H1 (cell line): ENCODE measurements around the gene KHDC1L. TPM values are rescaled to one million over a fixed set of nuclear protein-coding genes. Genes with fewer than 3 reads are reported as not detected.

ENCODE experiments used
- CTCF ChIA-PET: fragments of 300-600 bp; sonication (Branson Sonifier 250); formaldehyde crosslinking; loops from one replicate; lab custom pipeline; 2021; ENCODE audit not compliant: partially characterized antibody; lab: Charles Lee
- POLR2A ChIA-PET: fragments of 300-600 bp; sonication (Branson Sonifier 250); formaldehyde crosslinking; loops from one replicate; lab custom pipeline; 2021; ENCODE audit warnings: inconsistent platforms; ENCODE audit not compliant: partially characterized antibody; lab: Charles Lee
- DNase-seq, 2 experiments: peaks; one replicate each; pipeline versions ENCODE4 v3.0.0 to v3.0.0-alpha.2; 2010 to 2022; ENCODE audit warnings: low spot score in 2 of 2, low read depth in 1 of 2, mixed read lengths in 1 of 2
- FAIRE-seq: peaks from 2 replicates; lab custom pipeline; 2011; peaks lifted over from hg19 to GRCh38; lab: Jason Lieb, UNC
- H2AFZ ChIP-seq: 2 replicates; pipeline ENCODE4 v1.8.1; 2012; ENCODE audit warnings: low read length, inconsistent platforms
- H2AK5ac ChIP-seq: 2 replicates; pipeline ENCODE4 v1.6.1; 2013; ENCODE audit warnings: low read depth, low read length
- H2BK120ac ChIP-seq: replicated peaks from 2 replicates; pipeline ENCODE3; 2013; ENCODE audit warnings: low read depth, low read length, inconsistent platforms
- H2BK12ac ChIP-seq: 2 replicates; pipeline ENCODE4 v1.6.1; 2013; ENCODE audit warnings: low read depth, low read length
- H2BK15ac ChIP-seq: 2 replicates; pipeline ENCODE4 v1.6.1; 2013; ENCODE audit warnings: low read length
- H2BK20ac ChIP-seq: 2 replicates; pipeline ENCODE4 v1.6.1; 2013; ENCODE audit warnings: low read length
- H2BK5ac ChIP-seq: 2 replicates; pipeline ENCODE4 v1.6.1; 2013; ENCODE audit warnings: low read depth, low read length
- H3K14ac ChIP-seq: 2 replicates; pipeline ENCODE4 v1.6.1; 2013; ENCODE audit warnings: inconsistent platforms; ENCODE audit not compliant: insufficient read length
- H3K18ac ChIP-seq: 2 replicates; pipeline ENCODE4 v1.6.1; 2013; ENCODE audit warnings: low read length; ENCODE audit errors: extremely low read depth
- H3K23ac ChIP-seq: 2 replicates; pipeline ENCODE4 v1.6.1; 2013; ENCODE audit warnings: inconsistent platforms; ENCODE audit not compliant: insufficient read length
- H3K23me2 ChIP-seq: 2 replicates; pipeline ENCODE4 v1.6.1; 2013; ENCODE audit warnings: low read depth, low read length
- H3K27ac ChIP-seq: 2 replicates; pipeline ENCODE4 v1.6.1; 2011; ENCODE audit warnings: low read depth, low read length, inconsistent platforms
- H3K27me3 ChIP-seq, 4 experiments: replicated peaks in 1 of 4; 1 replicate in 1 of 4; 2 replicates in 3 of 4; pipeline versions ENCODE4 v1.6.1 to v1.8.1; 2011 to 2013; ENCODE audit warnings: low read length in 3 of 4, mild to moderate bottlenecking in 3 of 4, inconsistent platforms in 2 of 4, mixed read lengths in 2 of 4, moderate library complexity in 1 of 4; ENCODE audit not compliant: control insufficient read depth in 3 of 4, insufficient read depth in 3 of 4; ENCODE audit errors: extremely low read depth in 1 of 4
- H3K36me3 ChIP-seq, 4 experiments: 2 replicates each; pipeline versions ENCODE4 v1.6.1 to v1.8.1; 2011 to 2013; ENCODE audit warnings: mild to moderate bottlenecking in 4 of 4, low read length in 3 of 4, moderate library complexity in 2 of 4, control low read depth in 1 of 4, inconsistent platforms in 1 of 4; ENCODE audit not compliant: insufficient read depth in 4 of 4, control insufficient read depth in 2 of 4
- H3K4ac ChIP-seq: replicated peaks from 2 replicates; pipeline ENCODE3; 2013; ENCODE audit warnings: low read length, low read depth, mixed read lengths, inconsistent platforms; ENCODE audit not compliant: insufficient read length
- H3K4me1 ChIP-seq, 4 experiments: replicated peaks in 1 of 4; 1 replicate in 1 of 4; 2 replicates in 3 of 4; pipeline versions ENCODE4 v1.6.1 to v1.8.1; 2011 to 2013; ENCODE audit warnings: low read length in 3 of 4, inconsistent platforms in 2 of 4, mixed read lengths in 1 of 4; ENCODE audit not compliant: insufficient read depth in 4 of 4, control insufficient read depth in 3 of 4
- H3K4me2 ChIP-seq, 2 experiments: 2 replicates each; pipeline versions ENCODE4 v1.6.1 to v1.8.1; 2011 to 2013; ENCODE audit warnings: low read depth in 2 of 2, low read length in 2 of 2, control low read depth in 1 of 2, inconsistent platforms in 1 of 2, mild to moderate bottlenecking in 1 of 2; ENCODE audit not compliant: insufficient read depth in 1 of 2
- H3K4me3 ChIP-seq, 4 experiments: fragments of 200-600, 300-600 bp in 1 of 4; sonication (generic), shearing (Covaris generic), sonication (Bioruptor Twin) in 1 of 4; 2 replicates each; pipeline versions ENCODE4 v1.5.1 to v1.8.1; 2011 to 2016; ENCODE audit warnings: low read length in 4 of 4, low read depth in 3 of 4, control low read depth in 2 of 4, inconsistent platforms in 2 of 4, mild to moderate bottlenecking in 2 of 4, mixed read lengths in 1 of 4, moderate library complexity in 1 of 4; ENCODE audit not compliant: insufficient read depth in 2 of 4; ENCODE audit errors: extremely low read depth in 1 of 4
- H3K56ac ChIP-seq: replicated peaks from 2 replicates; pipeline ENCODE3; 2013; ENCODE audit warnings: low read depth, mild to moderate bottlenecking, mixed read lengths, low read length, inconsistent platforms; ENCODE audit not compliant: insufficient read length
- H3K79me1 ChIP-seq: 2 replicates; pipeline ENCODE4 v1.6.1; 2013; ENCODE audit warnings: low read depth, low read length, control low read depth
- H3K79me2 ChIP-seq, 2 experiments: 2 replicates each; pipeline versions ENCODE4 v1.6.1 to v1.8.1; 2012 to 2013; ENCODE audit warnings: low read length in 2 of 2, mild to moderate bottlenecking in 2 of 2, inconsistent platforms in 1 of 2; ENCODE audit not compliant: insufficient read depth in 2 of 2, control insufficient read depth in 1 of 2
- H3K9ac ChIP-seq, 4 experiments: replicated peaks in 1 of 4; 1 replicate in 1 of 4; 2 replicates in 3 of 4; pipeline versions ENCODE4 v1.6.1 to v1.8.1; 2011 to 2013; ENCODE audit warnings: low read depth in 3 of 4, low read length in 3 of 4, control low read depth in 2 of 4, mild to moderate bottlenecking in 2 of 4, moderate library complexity in 2 of 4, inconsistent platforms in 1 of 4; ENCODE audit errors: extremely low read depth in 1 of 4
- H3K9me3 ChIP-seq, 2 experiments: 2 replicates each; pipeline versions ENCODE4 v1.6.1 to v1.8.1; 2012 to 2013; ENCODE audit warnings: mild to moderate bottlenecking in 2 of 2, moderate library complexity in 2 of 2, control low read depth in 1 of 2, inconsistent platforms in 1 of 2, low read depth in 1 of 2, low read length in 1 of 2, mixed read lengths in 1 of 2; ENCODE audit not compliant: insufficient read depth in 2 of 2
- H4K20me1 ChIP-seq, 2 experiments: replicated peaks in 1 of 2; 2 replicates each; pipeline versions ENCODE3 to v1.8.1; 2011 to 2013; ENCODE audit warnings: inconsistent platforms in 2 of 2, low read length in 2 of 2, mild to moderate bottlenecking in 1 of 2; ENCODE audit not compliant: insufficient read depth in 2 of 2, control insufficient read depth in 1 of 2
- H4K5ac ChIP-seq: 2 replicates; pipeline ENCODE4 v1.6.1; 2013; ENCODE audit warnings: low read length, low read depth, mixed read lengths, inconsistent platforms; ENCODE audit not compliant: insufficient read length
- H4K8ac ChIP-seq: 2 replicates; pipeline ENCODE4 v1.8.0; 2013; ENCODE audit warnings: mild to moderate bottlenecking, moderate library complexity, low read length, inconsistent platforms; ENCODE audit not compliant: insufficient read depth; ENCODE audit errors: extremely low read depth
- H4K91ac ChIP-seq: replicated peaks from 2 replicates; pipeline ENCODE3; 2013; ENCODE audit warnings: low read length, mixed read lengths, inconsistent platforms; ENCODE audit not compliant: insufficient read length
- ASH2L ChIP-seq: fragments of 200-600, 300-600 bp; sonication (generic); IDR thresholded peaks from one replicate; pipeline ENCODE4 v1.7.1; 2017; ENCODE audit warnings: low read length
- CTBP2 ChIP-seq: IDR thresholded peaks from 2 replicates; pipeline ENCODE4 v1.7.0; 2011; ENCODE audit warnings: borderline replicate concordance, mild to moderate bottlenecking, moderate library complexity, mixed read lengths, low read length; ENCODE audit not compliant: insufficient read depth, insufficient read length
- GTF2F1 ChIP-seq: IDR thresholded peaks from 2 replicates; pipeline ENCODE4 v1.6.1; 2012; ENCODE audit warnings: low read depth, low read length, improper control_type of control experiment, borderline replicate concordance
- HDAC6 ChIP-seq: IDR thresholded peaks from one replicate; pipeline ENCODE4 v1.7.1; 2012; ENCODE audit warnings: low read depth, mild to moderate bottlenecking, inconsistent platforms, low read length, moderate library complexity
- JUND ChIP-seq: IDR thresholded peaks from 2 replicates; pipeline ENCODE4 v1.6.1; 2011; ENCODE audit warnings: mild to moderate bottlenecking, improper control_type of control experiment, low read length
- MAFK ChIP-seq: IDR thresholded peaks from 2 replicates; pipeline ENCODE4 v1.6.1; 2012; ENCODE audit warnings: low read depth, mild to moderate bottlenecking, improper control_type of control experiment, low read length
- PHF8 ChIP-seq: fragments of 200-600 bp; sonication (generic); conservative IDR thresholded peaks from 2 replicates; pipeline ENCODE4 v1.7.1; 2012; ENCODE audit warnings: low read depth, mild to moderate bottlenecking, inconsistent platforms, low read length, moderate library complexity
- POU5F1 ChIP-seq: IDR thresholded peaks from 2 replicates; pipeline ENCODE4 v1.6.1; 2011; ENCODE audit warnings: low read depth, mild to moderate bottlenecking, low read length, moderate library complexity
- RAD21 ChIP-seq, 2 experiments: IDR thresholded peaks in 1 of 2; conservative IDR thresholded peaks in 1 of 2; 2 replicates each; pipeline ENCODE4 v1.6.1; 2011; ENCODE audit warnings: low read depth in 2 of 2, low read length in 2 of 2, improper control_type of control experiment in 1 of 2, inconsistent platforms in 1 of 2, mild to moderate bottlenecking in 1 of 2, moderate library complexity in 1 of 2
- WGBS, 2 experiments: shearing (Covaris generic) in 1 of 2; methylation state at CpG; one replicate each; pipeline versions ENCODE4 v1.1.6 to v1.1.7; 2013 to 2015; ENCODE audit warnings: low lambda C conversion rate in 2 of 2, mixed read lengths in 2 of 2, inconsistent platforms in 1 of 2, low coverage in 1 of 2, missing lambda C conversion rate in 1 of 2; ENCODE audit not compliant: insufficient replicate concordance in 2 of 2, insufficient coverage in 1 of 2, insufficient read length in 1 of 2; ENCODE audit errors: extremely low coverage in 1 of 2, missing lambda C conversion rate in 1 of 2; 5-methylcytosine and 5-hydroxymethylcytosine counted together
- polyA plus RNA-seq, 7 experiments: library from polyadenylated mRNA; depleted of rRNA in 3 of 7; stranded (reverse) in 5 of 7; unstranded in 2 of 7; fragments of >200 nt in 5 of 7; fragments of 200-250 nt in 2 of 7; gene quantifications; 1 replicate in 5 of 7; 2 replicates in 1 of 7; 4 replicates in 1 of 7; pipeline versions ENCODE4 v1.2.1 to v1.2.3, GENCODE V29; 2011 to 2013; ENCODE audit warnings: missing spikeins in 2 of 7, mixed read lengths in 2 of 7
- total RNA-seq: library from RNA; stranded (reverse); fragmentation: NEBNext Ultra II Directional; extraction: Animal tissue kit (Norgen Biotek cat#: 25700); gene quantifications from 2 replicates; pipeline ENCODE4 v1.2.1, GENCODE V29; 2021
- TF ChIP-seq, protein P1 (sequence below), 3 experiments: IDR thresholded peaks; 1 replicate in 2 of 3; 2 replicates in 1 of 3; pipeline versions ENCODE4 v1.5.1 to v1.6.1; 2011; ENCODE audit warnings: low read length in 3 of 3, mild to moderate bottlenecking in 3 of 3, inconsistent platforms in 2 of 3, low read depth in 1 of 3, moderate library complexity in 1 of 3; ENCODE audit not compliant: insufficient read depth in 1 of 3; ENCODE audit errors: control extremely low read depth in 1 of 3

The KHDC1L gene
- total and polyA plus RNA-seq, 2 of the 8 experiments (the other 6 are each of a cell fraction or from before 2014, with no cell fraction given), result 0.14 TPM; not detected in 1

DNA sequence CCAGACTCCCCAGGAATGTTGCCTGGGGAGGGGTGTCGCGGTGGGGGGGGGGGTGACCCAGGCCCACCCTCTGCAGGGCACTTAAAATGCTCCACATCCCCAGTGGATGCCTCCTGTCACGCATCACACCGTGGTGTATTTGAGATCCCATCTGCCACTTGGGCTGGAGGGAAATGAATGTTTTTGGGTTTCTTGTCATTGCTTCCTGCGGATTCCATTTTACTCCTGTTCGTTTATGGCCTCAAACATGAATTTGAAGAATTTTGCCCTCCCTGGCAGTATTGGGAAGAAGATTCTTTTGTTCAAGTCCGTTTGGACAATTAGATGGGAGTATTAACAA lies 38.2 kb upstream of the KHDC1L start:
- H3K9ac ChIP-seq, result peak overlapping the region in 1 of 4 experiments; percentile 40; a peak in 2 of 7 replicates
- no peak overlapping the region for H3K56ac ChIP-seq
- peaks cover 6% of the 10 kb centered on the region; the same call in 1 of the 2 replicates for H3K23me2 ChIP-seq
- H2BK5ac ChIP-seq, result no peak overlapping the region
- H4K91ac ChIP-seq, result peak overlapping the region; percentile 34
- peak overlapping the region; percentile 94 for H3K4ac ChIP-seq
- H3K18ac ChIP-seq, result no peak overlapping the region
- no peak overlapping the region for H2BK120ac ChIP-seq
- H3K27ac ChIP-seq, result peak overlapping the region; percentile 41; the same call in 1 of the 2 replicates
- no peak overlapping the region for H2BK12ac ChIP-seq
- peaks cover 0 to 9% (median 5%) of the 10 kb centered on the region in 4 experiments; a peak in 4 of 7 replicates for H3K4me1 ChIP-seq
- peak overlapping the region; percentile 47 to 70 (median 59) for H3K4me3 ChIP-seq
- peak overlapping the region; percentile 75 to 84 for H3K4me2 ChIP-seq
- peak overlapping the region; percentile 76; the same call in 1 of the 2 replicates for H2AK5ac ChIP-seq
- 52% methylated on average over 5 of the region's 7 CpGs; no CpG with 5 or more reads in 1 of the 2 experiments for WGBS, 2 experiments
- no peak overlapping the region for H3K14ac ChIP-seq
- CTCF ChIA-PET, result interaction anchor here (0.7 to 1.4 kb wide), 4 partner anchors 27 to 125 kb away, joined by 3 to 4 read pairs (median 3); no protein-coding TSS in a partner anchor
- no peaks in the 10 kb centered on the region for H3K27me3 ChIP-seq
- peaks cover 0 to 4% of the 10 kb centered on the region in 2 experiments for H4K20me1 ChIP-seq
- peaks cover 0 to 5% (median 1%) of the 10 kb centered on the region in 4 experiments; a peak in 2 of 8 replicates for H3K36me3 ChIP-seq
- H2AFZ ChIP-seq, result 0 out of 2 replicates have a peak overlapping the region, but pooled peaks have one; percentile 8
- POLR2A ChIA-PET, result interaction anchor here (0.7 to 1.0 kb wide), 5 partner anchors 14 to 179 kb away, joined by 3 to 5 read pairs (median 3); no protein-coding TSS in a partner anchor
- H3K23ac ChIP-seq, result no peak overlapping the region
- H4K8ac ChIP-seq, result 0 out of 2 replicates have a peak overlapping the region, but pooled peaks have one; percentile 96
- no peak overlapping the region for H2BK15ac ChIP-seq
- DNase-seq (no peak), FAIRE-seq (no peak)
- peaks cover 0 to 15% of the 10 kb centered on the region in 2 experiments; a peak in 1 of 4 replicates for H3K79me2 ChIP-seq
- H3K9me3 ChIP-seq, result no peaks in the 10 kb centered on the region
- peak overlapping the region; percentile 69 for H4K5ac ChIP-seq
- H2BK20ac ChIP-seq, result no peak overlapping the region
- peaks cover 6% of the 10 kb centered on the region; the same call in 1 of the 2 replicates for H3K79me1 ChIP-seq
- TF ChIP-seq HDAC6 (no peak), MAFK (no peak), ASH2L (no peak), POU5F1 (no peak), CTBP2 (no peak), JUND (no peak), PHF8 (no peak), RAD21 (IDR thresholded peaks at IDR 0.05 in 1 of 2, conservative IDR thresholded peaks at IDR 0.05 in 1 of 2; ENCODE audit: low read depth in 2 of 2, low read length in 2 of 2) (no peak), GTF2F1 (no peak)
- TF ChIP-seq, protein P1, sequence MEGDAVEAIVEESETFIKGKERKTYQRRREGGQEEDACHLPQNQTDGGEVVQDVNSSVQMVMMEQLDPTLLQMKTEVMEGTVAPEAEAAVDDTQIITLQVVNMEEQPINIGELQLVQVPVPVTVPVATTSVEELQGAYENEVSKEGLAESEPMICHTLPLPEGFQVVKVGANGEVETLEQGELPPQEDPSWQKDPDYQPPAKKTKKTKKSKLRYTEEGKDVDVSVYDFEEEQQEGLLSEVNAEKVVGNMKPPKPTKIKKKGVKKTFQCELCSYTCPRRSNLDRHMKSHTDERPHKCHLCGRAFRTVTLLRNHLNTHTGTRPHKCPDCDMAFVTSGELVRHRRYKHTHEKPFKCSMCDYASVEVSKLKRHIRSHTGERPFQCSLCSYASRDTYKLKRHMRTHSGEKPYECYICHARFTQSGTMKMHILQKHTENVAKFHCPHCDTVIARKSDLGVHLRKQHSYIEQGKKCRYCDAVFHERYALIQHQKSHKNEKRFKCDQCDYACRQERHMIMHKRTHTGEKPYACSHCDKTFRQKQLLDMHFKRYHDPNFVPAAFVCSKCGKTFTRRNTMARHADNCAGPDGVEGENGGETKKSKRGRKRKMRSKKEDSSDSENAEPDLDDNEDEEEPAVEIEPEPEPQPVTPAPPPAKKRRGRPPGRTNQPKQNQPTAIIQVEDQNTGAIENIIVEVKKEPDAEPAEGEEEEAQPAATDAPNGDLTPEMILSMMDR (IDR thresholded peaks at IDR 0.05; ENCODE audit: control extremely low read depth in 1 of 3, insufficient read depth in 1 of 3, low read depth in 1 of 3, low read length in 3 of 3), result no peak
